Mucosa of descending colon (tissue), 3 donors: Measurements from ENCODE around the gene PAK5. TPM values are rescaled to one million over a fixed set of nuclear protein-coding genes. Genes with fewer than 3 reads are reported as not detected.

Experiments
- ATAC-seq: fragments of 200-7000 bp; cut with Tn5 transposase; one replicate; pipeline ENCODE4 v1.9.1; 2020; ENCODE audit warnings: mild to moderate bottlenecking, moderate library complexity
- DNase-seq, 3 donors: peaks; one replicate each; pipeline ENCODE4 v3.0.0-alpha.2; 2020
- H3K36me3 ChIP-seq: fragments of 200-600 bp; one replicate; pipeline ENCODE4 v1.8.0; 2021; ENCODE audit warnings: low read depth, mild to moderate bottlenecking
- H3K4me1 ChIP-seq: fragments of 200-600 bp; one replicate; pipeline ENCODE4 v1.8.0; 2021; ENCODE audit warnings: low read depth, mild to moderate bottlenecking
- H3K4me3 ChIP-seq: fragments of 200-600 bp; one replicate; pipeline ENCODE4 v1.8.0; 2021; ENCODE audit warnings: mild to moderate bottlenecking
- H3K9me3 ChIP-seq: fragments of 200-600 bp; one replicate; pipeline ENCODE4 v1.8.0; 2021; ENCODE audit warnings: mild to moderate bottlenecking
- CTCF ChIP-seq: fragments of 200-600 bp; IDR thresholded peaks from one replicate; pipeline ENCODE4 v1.8.0; 2022; ENCODE audit warnings: antibody characterized with exemption, mild to moderate bottlenecking
- intact Hi-C, 2 donors: fragments of 100-400 bp; cut with DNase I in 1 of 2; cut with micrococcal nuclease in 1 of 2; formaldehyde crosslinking; loops; one replicate each; pipeline versions ENCODE4 v1.11.0 to v1.11.1; 2022; cut with DNase I, micrococcal nuclease
- total RNA-seq, 3 donors: library from RNA; stranded (reverse); fragmentation: NEBNext Ultra II Directional in 2 of 3; extraction: Animal tissue kit (Norgen Biotek cat#: 25700) in 2 of 3; gene quantifications; one replicate each; pipeline versions ENCODE4 v1.2.1 to v1.2.4, GENCODE V29; 2021 to 2023
- donor health status: DM: no; HTN: no; CAD: no; lungs with moderate emphysema.
- donor health status: DM: no; HTN: no; CAD: no.
- donor health status: DM: no; HTN: yes; CAD: no.

PAK5 gene
- total RNA-seq, 3 donors from 2014 or later: 0.06 to 0.13 TPM; not detected in 1

GRCh38 chr20:9523636-9524035 lies 315.2 kb downstream of the PAK5 start:
- Histone ChIP-seq H3K4me3 (no peak overlapping the region), H3K36me3 (no peaks in the 10 kb centered on the region), H3K4me1 (no peaks in the 10 kb centered on the region), H3K9me3 (no peaks in the 10 kb centered on the region)
- intact Hi-C loops: no loop called here
- TF ChIP-seq CTCF: no peak
- ATAC-seq (no peak), DNase-seq (no peak)

- Histone ChIP-seq H3K4me3 (no peak overlapping the region), H3K36me3 (no peaks in the 10 kb centered on the region), H3K4me1 (no peaks in the 10 kb centered on the region), H3K9me3 (no peaks in the 10 kb centered on the region)
- intact Hi-C loops: no loop called here
- no peak for ATAC-seq
- no peak for DNase-seq
- no peak for TF ChIP-seq CTCF
These were observed 318.8 kb downstream of the PAK5 start for GRCh38 chr20:9520086-9520485.

- H3K36me3 ChIP-seq: no peaks in the 10 kb centered on the region
- peaks cover 3% of the 10 kb centered on the region for H3K4me1 ChIP-seq
- ATAC-seq (no peak), DNase-seq (no peak)
- no peaks in the 10 kb centered on the region for H3K9me3 ChIP-seq
- intact Hi-C loops: no loop called here
- no peak for TF ChIP-seq CTCF
- H3K4me3 ChIP-seq: no peak overlapping the region
These were observed 320.2 kb downstream of the PAK5 start for GRCh38 chr20:9518576-9519175.

- H3K4me1 ChIP-seq: peaks cover 3% of the 10 kb centered on the region
- DNase-seq (no peak), ATAC-seq (no peak)
- H3K36me3 ChIP-seq: no peaks in the 10 kb centered on the region
- H3K4me3 ChIP-seq: no peak overlapping the region
- no peak for TF ChIP-seq CTCF
- H3K9me3 ChIP-seq: no peaks in the 10 kb centered on the region
- intact Hi-C loops: no loop called here
These were observed 321.3 kb downstream of the PAK5 start for GRCh38 chr20:9517297-9518162.

GRCh38 chr20:9516234-9516871 lies 322.5 kb downstream of the PAK5 start:
- ATAC-seq (no peak), DNase-seq (no peak)
- Histone ChIP-seq H3K4me3 (no peak overlapping the region), H3K4me1 (peaks cover 3% of the 10 kb centered on the region), H3K36me3 (no peaks in the 10 kb centered on the region), H3K9me3 (no peaks in the 10 kb centered on the region)
- no peak for TF ChIP-seq CTCF
- intact Hi-C loops: no loop called here
